HG02981 (cell line): ENCODE measurements around the gene TMEM252.
A peak's percentile ranks its signal among the peaks of the same experiment; 100 is the strongest.

Source experiments
- ATAC-seq: cut with Tn5 transposase; IDR thresholded peaks from one replicate; pipeline ENCODE4 v1.9.1; 2021; ENCODE audit warnings: mild to moderate bottlenecking, moderate library complexity; ENCODE audit not compliant: unreplicated experiment

Gene TMEM252

DNA sequence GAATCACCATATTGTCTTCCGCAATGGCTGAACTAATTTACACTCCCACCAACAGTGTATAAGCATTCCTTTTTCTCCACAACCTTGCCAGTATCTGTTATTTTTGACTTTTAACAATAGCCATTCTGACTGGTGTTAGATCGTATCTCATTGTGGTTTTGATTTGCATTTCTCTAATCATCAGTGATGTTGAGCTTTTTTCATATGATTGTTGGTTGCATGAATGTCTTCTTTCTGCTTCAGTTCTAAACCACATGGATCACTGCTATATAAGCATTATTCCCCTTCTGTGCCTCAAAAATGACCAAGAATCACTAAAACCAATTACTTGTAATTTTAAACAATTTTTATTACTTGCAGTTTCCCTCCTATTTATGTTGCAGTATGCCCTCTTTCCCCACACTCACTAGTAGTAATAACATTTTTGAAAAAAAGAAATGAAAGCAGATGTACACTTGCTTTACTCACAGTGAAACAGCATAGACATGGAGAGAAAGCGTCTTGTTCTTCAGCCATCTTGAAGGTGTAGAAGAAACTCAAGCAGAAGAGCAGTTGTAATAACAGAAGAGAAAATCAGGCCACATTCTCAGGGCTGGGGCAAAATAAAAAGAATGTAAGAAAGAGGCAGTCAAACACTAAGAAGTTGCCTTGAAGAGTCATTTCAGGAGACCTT, 4.5 kb upstream of the TMEM252 start:
- ATAC-seq, result no peak

DNA sequence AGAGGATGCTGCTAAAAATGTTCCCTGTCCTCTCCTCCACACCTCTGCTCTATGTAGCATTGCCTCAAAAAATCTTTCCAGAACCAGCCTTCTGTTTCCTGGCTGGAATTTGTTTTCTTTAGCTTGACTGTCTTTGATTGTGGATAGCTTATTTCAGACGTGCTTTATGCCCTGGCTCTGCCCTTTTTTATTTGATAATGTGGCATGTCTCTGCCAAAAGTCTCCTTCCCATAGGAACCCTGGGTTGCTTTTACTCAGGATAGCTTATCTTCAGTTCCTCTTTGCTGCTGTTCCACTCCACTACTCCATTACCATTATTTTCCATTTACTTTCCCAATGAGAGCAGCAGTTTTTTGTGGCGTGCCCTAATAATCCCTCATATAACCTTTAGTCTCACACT, 885 bp upstream of the TMEM252 start:
- ATAC-seq, result no peak

DNA sequence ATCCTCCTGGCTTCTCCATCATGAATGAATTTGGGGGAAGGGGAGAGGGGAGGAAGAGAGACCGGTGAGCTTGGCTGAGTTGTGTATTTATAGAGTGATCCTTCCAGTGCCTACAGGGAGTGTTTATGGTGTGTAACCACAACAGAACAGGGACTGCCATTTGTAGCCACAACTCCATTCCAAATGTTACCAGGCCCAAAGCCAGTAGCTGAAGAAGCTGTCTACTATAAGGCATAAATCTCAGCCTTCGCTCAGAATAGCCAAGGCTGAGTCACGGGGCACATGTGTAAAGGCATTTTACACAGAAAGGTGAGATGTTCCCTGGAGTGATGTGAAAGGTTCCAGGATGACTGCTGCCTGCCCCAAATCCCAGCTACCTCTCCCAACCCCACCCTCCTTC, 2.5 kb downstream of the TMEM252 start:
- no peak for ATAC-seq

DNA sequence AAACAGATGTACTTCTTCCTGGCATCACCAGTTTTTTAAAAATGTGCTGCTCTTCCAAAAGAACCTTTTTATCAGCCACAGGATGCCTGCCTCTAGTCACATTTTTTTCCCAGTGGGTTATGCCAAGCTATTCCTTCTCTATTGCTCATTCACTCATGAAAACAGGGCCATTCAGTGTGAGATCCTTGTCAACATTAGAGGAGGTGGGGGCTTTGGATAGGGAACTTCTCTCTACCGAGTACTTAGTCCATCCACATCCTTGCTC, 3.1 kb downstream of the TMEM252 start:
- ATAC-seq, result no peak

DNA sequence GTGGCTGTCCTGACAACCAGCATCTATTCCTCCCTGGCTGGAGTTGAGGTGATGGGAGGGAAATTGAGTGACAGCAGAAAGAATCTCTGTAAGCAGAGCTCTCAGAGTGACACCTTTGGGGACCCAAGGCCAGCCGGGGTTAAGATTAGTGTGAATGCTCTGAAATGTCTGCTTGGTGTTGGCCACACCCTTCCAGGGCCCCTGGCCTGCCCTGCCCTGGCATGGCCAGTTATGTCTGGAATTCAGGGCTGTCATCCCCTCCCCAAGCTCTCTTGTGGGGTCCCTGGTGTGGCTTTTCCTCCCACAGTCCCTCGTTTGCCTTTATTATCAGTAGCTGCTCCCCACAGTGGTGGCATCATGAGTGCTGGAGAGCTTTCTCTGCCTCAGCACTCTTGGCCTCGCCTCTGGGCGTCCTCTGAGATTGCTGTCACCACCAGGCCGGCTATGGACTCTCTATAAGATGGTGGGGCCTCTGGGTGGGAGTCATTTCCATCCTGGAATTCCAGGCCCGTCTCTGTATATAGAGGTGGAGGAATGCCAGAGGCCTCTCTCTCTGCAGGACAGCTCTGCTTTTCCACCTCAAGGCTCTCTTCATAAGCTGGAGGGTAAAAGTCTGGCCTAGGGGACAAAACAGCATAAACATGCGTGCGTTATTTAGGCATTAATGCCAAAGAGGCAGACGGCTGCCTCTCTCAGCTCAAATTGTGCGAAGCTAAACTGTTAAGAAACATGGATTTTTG, 3.6 kb downstream of the TMEM252 start:
- ATAC-seq, result no peak

DNA sequence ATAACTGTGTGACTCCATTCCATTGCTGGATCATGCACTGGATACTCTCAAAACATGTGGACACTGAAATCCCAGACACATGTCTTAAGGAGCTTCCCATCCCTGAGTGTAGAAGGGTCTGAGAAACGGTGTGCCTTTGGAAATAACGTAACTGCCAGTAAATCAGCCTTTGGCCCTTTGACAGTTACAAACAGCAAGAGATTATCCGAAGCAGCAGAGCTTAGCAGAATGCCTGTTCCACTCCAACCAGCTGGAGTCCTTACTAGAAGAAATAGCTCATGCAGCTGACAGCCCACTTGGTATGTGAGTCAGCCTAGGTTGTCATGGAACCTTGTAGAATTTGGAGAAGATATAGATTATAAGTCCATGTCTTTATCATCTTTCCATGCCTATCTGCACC, 7.0 kb downstream of the TMEM252 start:
- no peak for ATAC-seq

DNA sequence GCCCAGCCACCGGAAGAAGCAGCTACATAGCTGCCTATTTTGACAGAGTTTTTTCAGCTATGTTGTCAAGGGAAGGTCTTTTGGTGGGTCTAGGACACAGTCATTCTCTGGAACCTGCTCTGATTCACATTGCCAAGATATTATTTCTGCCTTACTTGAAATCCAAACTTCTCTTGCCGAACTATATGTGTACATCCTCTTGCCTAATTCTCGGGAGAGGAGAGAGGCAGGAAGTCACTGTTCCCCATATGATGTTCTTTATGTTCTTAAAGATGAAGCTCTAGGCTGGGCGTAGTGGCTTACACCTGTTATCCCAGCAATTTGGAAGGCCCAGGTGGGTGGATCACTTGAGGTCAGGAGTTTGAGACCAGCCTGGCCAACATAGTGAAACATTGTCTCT, 8.6 kb downstream of the TMEM252 start:
- ATAC-seq, result no peak

DNA sequence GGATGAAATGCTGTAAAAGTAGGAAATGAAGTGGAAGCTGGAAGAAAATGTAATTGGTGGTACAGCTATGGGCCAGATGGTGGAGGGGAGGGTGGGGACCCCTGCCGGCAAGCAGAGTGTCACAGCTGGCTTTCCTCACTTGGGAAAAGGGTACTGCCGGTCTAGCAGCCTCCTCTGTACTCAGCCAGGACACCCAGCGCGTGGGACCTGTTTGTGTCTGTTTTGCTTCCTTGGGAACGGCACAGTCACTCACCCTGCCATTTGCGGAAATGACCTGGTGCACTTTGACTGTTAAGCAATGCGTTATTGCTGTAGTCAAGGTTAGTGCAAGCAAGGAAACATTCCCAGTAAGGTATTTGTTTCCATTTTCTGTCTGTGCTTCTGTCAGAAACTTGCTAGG, 10.1 kb downstream of the TMEM252 start:
- no peak for ATAC-seq

DNA sequence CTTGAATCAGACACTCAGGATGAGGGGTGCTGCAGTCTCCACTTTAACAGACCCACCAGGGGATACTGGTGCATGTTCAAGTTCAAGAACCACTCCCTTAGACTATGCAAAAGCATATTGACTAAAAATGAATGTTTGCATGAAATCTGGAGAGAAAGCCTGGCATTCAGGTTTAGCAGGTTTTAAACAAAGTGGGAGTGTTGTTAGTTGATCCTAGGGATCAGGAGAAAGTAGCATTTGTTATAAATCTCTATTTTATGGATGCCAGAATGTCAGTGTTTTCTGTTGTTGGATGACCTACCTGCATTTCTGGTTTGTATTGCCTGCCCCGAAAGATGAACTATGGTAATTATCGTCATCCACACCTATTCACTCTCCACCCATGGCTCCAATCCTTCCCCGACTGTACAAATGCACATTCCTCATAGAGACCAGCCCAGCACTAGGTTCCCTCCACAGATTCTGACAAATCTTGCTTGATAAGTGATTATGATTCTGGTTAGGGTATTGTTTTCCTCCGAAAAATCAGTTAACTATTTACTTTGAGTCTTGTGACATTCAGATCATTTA, 17.2 kb downstream of the TMEM252 start:
- no peak for ATAC-seq

DNA sequence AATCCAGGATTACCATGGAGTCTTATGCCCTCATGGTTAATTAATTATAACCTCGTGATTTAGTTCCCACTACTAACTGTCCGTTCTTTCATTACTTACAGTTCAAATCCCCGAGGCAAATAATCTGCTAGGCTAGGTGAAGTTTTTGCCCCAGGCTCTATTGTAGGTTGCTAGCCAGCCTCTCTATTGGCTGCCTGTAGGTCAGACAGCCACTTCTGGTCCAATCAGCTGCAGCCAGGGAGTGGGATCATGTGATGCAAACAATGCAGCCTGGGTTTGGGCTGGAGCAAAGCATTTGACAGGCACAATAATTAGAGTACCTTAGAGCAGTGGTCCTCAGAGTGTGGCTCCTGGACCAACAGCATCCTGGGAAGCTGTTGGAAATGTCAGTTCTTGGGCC, 17.7 kb downstream of the TMEM252 start:
- ATAC-seq, result no peak

DNA sequence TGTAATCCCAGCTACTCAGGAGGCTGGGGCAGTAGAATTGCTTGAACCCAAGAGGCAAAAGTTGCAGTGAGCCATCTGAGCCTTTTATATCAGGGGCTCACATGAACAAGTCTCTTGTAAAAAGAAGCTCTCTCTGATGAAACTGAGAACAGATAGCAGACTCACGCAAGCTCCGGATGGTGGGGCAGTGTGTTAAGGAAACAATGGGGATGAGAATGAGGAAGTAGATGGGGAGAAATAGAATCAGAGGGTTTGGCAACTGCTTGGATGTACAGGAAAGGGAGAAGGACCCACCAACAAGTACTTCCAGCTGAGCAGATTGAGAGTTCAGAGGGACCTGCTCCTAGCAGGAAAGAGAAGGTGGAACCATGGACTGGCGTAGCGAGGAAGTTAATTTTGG, 18.6 kb downstream of the TMEM252 start:
- ATAC-seq, result no peak

DNA sequence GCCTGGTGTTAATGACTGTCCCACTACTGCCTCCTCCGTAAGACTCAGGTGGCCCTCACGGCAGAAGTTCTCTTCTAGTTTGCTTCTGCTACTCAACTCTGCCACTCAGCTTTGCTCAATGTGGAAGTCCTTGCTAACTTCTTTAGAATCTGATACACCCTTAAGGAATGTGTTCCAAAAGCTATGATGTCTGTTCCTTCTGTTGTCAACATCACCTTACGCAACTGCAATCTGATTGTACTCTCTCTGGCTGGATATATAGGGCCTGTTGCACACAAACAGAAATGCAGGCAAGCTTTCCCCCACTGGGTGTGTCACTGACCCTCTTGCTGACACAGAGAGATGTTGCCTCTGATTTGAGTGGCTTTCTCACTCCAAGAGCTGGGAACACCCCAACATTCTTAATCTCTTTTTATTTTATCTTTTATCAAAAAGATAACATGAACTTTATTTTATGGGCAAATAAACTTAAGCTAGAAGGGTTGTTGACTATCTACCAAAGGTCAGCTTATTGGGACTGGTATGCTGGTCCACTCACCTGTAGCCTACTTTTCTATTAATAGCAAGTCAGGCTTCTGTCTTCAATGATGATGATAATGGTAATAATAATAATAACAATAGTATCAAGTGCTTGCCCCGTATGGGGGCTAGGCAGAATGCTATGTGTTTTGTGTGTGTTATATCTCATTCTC, 25.2 kb downstream of the TMEM252 start:
- no peak for ATAC-seq

DNA sequence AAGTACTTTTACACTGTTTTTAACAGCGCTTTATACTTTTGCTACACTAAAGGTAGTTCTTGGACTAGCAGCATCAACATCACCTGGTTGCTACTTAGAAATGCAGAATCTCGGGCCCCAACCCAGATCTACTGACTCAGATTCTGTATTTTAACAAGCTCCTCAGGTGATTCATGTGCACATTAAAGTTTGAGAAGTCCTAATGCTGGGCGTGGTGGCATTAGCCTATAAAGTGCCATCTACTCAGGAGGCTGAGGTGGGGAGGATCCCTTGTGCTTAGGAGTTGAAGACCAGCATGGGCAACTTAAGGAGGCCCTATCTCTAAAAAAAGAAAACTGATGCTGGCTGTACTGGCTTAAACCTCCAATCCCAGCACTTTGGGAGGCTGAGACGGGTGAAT, 26.7 kb downstream of the TMEM252 start:
- no peak for ATAC-seq

DNA sequence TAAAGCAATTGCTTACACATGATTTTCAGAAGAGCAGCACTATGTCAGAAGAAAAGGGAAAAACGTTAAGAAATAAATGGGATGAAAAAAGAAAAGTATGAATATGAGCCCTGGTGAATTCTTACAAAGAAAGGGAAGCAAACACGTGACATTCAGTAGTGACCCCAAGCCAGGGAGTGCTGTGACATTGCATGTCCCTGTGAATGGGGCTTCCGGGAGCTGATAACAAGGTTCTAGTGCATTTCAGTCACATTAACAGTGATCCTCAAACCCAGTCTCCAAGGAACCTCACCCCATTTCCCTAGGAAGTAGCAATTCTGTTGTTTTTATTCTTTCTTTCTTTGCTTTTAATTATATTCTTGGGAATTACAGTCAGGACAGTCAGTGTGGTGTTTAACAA, 27.3 kb downstream of the TMEM252 start:
- ATAC-seq, result no peak

DNA sequence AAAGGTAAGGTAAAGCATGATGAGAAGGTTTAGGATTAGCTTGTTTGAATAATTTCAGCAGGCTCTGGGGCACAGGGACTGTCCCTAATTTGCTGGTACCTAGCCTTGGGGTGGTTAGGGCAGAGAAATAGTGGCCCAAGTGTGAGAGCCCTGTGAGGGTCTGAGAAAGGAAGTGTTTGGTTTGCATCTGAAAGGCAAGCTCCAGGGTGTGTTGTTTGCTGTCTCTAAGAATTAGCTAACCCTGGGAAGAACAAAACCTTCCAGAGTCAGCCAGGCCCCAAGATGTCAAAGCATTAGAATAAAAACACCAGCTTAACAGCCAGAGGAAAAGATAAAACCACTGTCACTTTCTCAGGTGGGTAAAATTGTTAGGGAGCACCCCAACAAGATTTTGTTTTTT, 31.0 kb downstream of the TMEM252 start:
- no peak for ATAC-seq

DNA sequence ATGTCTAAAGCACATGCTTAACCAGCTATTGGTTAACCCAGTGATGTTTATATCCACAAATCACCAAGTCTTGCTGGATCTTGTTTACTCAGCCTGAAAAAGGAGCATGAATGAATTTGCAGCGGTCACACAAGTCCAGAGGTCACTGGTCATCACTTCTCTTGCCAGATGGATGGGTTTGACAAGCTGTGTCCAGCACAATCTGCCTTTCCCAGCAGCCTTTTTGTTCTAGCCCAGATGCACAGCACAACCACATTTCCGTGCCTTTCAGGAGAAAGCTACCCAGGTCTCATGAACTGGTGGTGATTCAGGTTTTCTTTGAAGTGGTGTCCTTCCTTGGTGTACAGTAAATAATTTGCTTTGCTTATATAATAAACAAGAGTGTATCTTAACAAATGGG, 32.1 kb downstream of the TMEM252 start:
- ATAC-seq, result no peak

DNA sequence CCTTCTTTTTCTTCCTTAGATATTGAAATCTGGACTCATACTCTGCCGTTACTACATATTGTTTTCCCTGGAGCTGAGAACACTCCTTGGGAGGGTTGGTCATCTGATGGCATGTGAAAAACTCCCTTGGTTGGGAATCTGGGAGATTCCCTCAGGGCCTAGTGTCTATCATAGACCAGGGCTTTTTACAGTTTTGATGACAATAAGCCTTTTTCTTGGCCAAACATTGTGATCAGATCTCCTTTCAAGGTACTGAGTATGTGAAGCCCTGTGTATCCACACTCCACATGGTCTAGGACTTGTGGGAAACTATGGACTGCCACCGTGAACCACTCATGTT, 32.9 kb downstream of the TMEM252 start:
- no peak for ATAC-seq

DNA sequence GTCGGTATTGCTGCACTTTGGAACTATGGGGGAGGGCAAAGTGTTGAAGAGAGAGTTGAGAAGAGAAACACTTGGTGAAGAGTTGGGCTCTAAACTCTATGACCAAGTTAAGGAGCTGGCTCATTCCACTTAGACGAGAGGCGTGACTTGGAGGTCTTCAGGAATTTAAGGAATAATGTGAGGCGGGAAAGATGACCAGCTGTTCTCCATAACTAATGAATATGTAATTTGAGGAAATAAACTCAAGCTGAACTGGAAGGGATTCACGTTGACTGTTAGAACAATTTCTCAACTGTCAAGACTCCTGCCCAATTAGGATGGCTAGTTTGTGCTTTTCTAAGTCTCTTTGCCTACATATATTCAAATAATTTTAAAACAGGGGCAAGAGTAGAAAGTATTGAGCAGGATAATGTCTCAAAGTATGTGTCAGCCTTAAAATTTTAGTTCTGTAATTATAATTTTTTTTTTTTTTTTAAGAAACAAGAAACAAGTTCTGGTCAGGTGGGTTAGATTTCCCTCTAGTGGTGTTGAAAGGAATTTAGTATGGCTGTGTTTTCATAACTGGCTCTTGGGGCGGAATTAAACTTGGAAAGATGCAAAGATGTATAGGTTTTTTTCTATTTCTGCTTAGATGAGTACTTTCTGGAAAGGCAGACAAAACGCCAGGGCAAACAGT, 33.4 kb downstream of the TMEM252 start:
- ATAC-seq, result no peak

DNA sequence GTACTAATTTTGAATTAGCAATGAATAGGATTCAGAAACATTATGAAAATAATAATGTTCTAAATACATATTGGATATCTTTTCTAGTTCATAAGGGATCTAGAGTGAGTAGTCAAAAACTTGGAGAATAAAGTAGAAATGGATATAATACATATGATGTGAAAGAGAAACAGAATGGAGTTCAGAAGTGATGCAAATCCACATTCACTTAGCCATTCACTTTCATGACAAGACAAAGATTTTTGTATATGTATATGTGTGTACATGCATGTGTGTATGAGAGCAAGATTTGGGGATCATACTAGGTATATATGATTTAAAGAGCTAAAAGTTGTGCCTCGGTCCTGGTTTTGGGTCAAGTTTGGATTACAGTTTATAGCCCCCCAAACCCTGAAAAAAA, 34.1 kb downstream of the TMEM252 start:
- no peak for ATAC-seq

DNA sequence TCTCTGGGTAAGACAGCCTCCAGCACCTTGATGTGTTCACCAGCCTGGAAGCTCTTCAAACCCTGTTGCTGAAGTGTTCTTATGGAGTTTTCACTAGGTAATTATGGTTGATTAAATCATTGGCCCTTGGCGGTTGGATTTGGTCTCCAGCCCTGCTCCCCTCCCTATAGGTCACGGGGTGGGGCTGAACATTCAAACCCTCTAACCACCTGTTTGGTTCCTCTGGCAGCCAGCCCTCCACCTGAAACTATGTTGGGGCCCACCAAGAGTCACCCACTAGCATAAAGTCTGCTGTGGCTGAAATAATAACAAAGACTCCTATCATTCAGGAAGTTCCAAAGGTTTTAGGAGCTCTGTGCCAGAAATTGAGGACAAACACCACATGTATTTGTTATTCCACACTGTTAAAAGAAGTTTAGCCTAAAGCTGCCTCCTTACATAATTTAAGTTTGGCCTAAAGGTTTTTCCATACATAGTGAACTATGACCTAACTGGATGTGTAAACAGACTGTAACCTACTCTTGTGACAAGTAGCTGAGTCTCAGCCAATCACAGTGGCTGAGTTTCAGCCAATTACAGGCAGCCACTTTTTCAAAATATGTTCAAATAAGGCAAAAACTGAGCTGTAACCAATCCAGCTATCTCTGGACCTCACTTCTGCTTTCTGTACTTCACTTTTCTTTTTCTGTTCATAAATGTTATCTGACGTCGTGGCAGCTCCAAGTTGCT, 34.8 kb downstream of the TMEM252 start:
- ATAC-seq, result peak; percentile 65

DNA sequence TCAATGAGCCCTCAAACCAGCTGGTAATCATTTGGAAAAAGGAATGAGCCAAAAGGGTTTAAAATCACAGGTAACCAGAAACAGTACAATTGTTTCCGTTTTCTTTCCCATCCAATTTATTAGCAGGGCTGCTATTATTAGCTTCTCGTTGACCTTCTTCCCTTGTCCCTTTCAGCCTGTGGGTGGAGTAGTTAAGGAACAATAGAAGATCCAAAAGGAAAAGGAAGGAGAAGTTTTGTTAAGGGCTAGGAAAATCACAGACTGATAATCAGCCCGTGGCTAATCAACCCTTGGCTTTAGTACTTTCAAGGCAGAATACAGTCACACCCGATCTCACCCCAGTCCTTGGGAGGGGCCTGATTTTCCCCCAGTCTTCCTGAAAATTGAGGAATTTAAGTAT, 38.4 kb downstream of the TMEM252 start:
- no peak for ATAC-seq
